ENCODE results near the gene RIMBP2.

RIMBP2 gene

DNA sequence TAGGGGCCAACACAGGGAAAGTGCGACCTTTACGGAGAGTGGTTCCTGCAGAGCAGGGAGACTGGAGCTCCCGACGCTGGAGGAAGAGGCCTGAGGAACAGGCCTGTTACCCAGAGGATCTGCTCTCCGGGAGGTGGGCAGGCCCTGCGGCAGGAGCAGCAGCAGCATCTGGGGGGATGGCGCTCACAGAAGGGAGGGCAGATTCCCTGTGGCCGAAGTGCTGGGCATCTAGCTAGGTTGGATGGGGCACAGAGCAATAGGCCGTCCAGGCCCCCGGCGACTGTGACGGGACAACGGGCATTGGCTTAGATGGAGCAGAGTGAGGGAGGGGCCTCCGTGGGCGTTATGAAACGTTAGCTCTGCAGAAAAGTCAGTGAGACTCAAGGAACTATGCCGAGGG is 242.8 kb downstream of the RIMBP2 start:
- Histone ChIP-seq H3F3A (ENCODE audit: insufficient read depth, low read length) (no peaks in the 10 kb centered on the region), H3K9ac (ENCODE audit: low read length) (no peak overlapping the region), H3K27me3 (ENCODE audit: insufficient read depth, low read length) (no peaks in the 10 kb centered on the region), H4K20me1 (ENCODE audit: insufficient read depth, low read length) (no peaks in the 10 kb centered on the region), H3K9me2 (ENCODE audit: low read depth, low read length) (no peaks in the 10 kb centered on the region), H3K79me2 (ENCODE audit: insufficient read depth, low read length) (no peaks in the 10 kb centered on the region), H3K4me1 (ENCODE audit: insufficient read depth, low read length, severe bottlenecking) (no peaks in the 10 kb centered on the region), H3K9me3 (ENCODE audit: low read length) (no peaks in the 10 kb centered on the region), H3K4me2 (ENCODE audit: low read length) (no peak overlapping the region), H3K4me3 (ENCODE audit: low read depth, low read length, poor library complexity, severe bottlenecking) (no peak overlapping the region), H3K27ac (ENCODE audit: low read depth, low read length, poor library complexity, severe bottlenecking) (no peak overlapping the region), H3K36me3 (ENCODE audit: insufficient read depth, low read length) (no peaks in the 10 kb centered on the region), H2AFZ (ENCODE audit: low read length) (no peak overlapping the region)
- TF ChIP-seq CTCF (IDR thresholded peaks at IDR 0.05; ENCODE audit: low read length): no peak
- TF ChIP-seq EZH2 (IDR thresholded peaks at IDR 0.05; ENCODE audit: borderline replicate concordance, low read length): no peak

- Histone ChIP-seq H4K20me1 (ENCODE audit: insufficient read depth, low read length) (no peaks in the 10 kb centered on the region), H2AFZ (ENCODE audit: low read length) (no peak overlapping the region), H3K9me2 (ENCODE audit: low read depth, low read length) (no peaks in the 10 kb centered on the region), H3F3A (ENCODE audit: insufficient read depth, low read length) (no peaks in the 10 kb centered on the region), H3K4me3 (ENCODE audit: low read depth, low read length, poor library complexity, severe bottlenecking) (no peak overlapping the region), H3K4me2 (ENCODE audit: low read length) (no peak overlapping the region), H3K9me3 (ENCODE audit: low read length) (no peaks in the 10 kb centered on the region), H3K4me1 (ENCODE audit: insufficient read depth, low read length, severe bottlenecking) (no peaks in the 10 kb centered on the region), H3K79me2 (ENCODE audit: insufficient read depth, low read length) (no peaks in the 10 kb centered on the region), H3K27ac (ENCODE audit: low read depth, low read length, poor library complexity, severe bottlenecking) (no peak overlapping the region), H3K9ac (ENCODE audit: low read length) (no peak overlapping the region), H3K36me3 (ENCODE audit: insufficient read depth, low read length) (no peaks in the 10 kb centered on the region), H3K27me3 (ENCODE audit: insufficient read depth, low read length) (no peaks in the 10 kb centered on the region)
- TF ChIP-seq EZH2 (IDR thresholded peaks at IDR 0.05; ENCODE audit: borderline replicate concordance, low read length) (no peak), CTCF (IDR thresholded peaks at IDR 0.05; ENCODE audit: low read length) (no peak)
Observed at GRCh38 chr12:130470969-130471368, 245.1 kb downstream of the RIMBP2 start.

DNA sequence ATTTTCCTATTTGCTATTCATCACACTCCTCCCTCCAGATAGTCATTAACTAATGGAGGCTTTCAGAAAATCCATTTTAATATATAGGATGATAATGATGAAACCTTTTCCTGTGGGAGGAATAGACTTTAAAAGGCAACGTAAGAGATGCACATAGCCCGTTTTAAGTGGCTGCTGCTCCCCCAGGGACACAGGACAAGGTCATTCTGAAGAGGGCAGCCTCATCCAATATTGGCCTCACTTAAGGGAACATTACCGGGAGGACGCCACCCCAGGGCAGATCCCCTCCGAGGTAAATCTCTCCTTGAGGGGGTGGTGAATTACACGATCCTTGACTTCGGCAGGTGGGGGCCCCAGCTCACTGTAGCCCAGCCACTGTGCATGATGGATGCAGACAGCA is 246.5 kb downstream of the RIMBP2 start:
- Histone ChIP-seq H3K27ac (ENCODE audit: low read depth, low read length, poor library complexity, severe bottlenecking) (no peak overlapping the region), H4K20me1 (ENCODE audit: insufficient read depth, low read length) (no peaks in the 10 kb centered on the region)
- no peak for TF ChIP-seq EZH2 (IDR thresholded peaks at IDR 0.05; ENCODE audit: borderline replicate concordance, low read length)

GRCh38 chr12:130468700-130469245 is 247.3 kb downstream of the RIMBP2 start:
- Histone ChIP-seq H3K79me2 (ENCODE audit: insufficient read depth, low read length) (no peaks in the 10 kb centered on the region), H3K9me2 (ENCODE audit: low read depth, low read length) (no peaks in the 10 kb centered on the region), H2AFZ (ENCODE audit: low read length) (no peak overlapping the region), H3K4me1 (ENCODE audit: insufficient read depth, low read length, severe bottlenecking) (no peaks in the 10 kb centered on the region), H3K27me3 (ENCODE audit: insufficient read depth, low read length) (no peaks in the 10 kb centered on the region), H3K9ac (ENCODE audit: low read length) (no peak overlapping the region), H3K9me3 (ENCODE audit: low read length) (no peaks in the 10 kb centered on the region), H3K4me2 (ENCODE audit: low read length) (no peak overlapping the region), H3K4me3 (ENCODE audit: low read depth, low read length, poor library complexity, severe bottlenecking) (no peak overlapping the region), H3K36me3 (ENCODE audit: insufficient read depth, low read length) (no peaks in the 10 kb centered on the region), H3K27ac (ENCODE audit: low read depth, low read length, poor library complexity, severe bottlenecking) (no peak overlapping the region), H3F3A (ENCODE audit: insufficient read depth, low read length) (no peaks in the 10 kb centered on the region), H4K20me1 (ENCODE audit: insufficient read depth, low read length) (no peaks in the 10 kb centered on the region)
- TF ChIP-seq CTCF (IDR thresholded peaks at IDR 0.05; ENCODE audit: low read length) (no peak), EZH2 (IDR thresholded peaks at IDR 0.05; ENCODE audit: borderline replicate concordance, low read length) (no peak)

More for the DNA sequence above, 246.5 kb downstream of the RIMBP2 start:
- Histone ChIP-seq H3F3A (ENCODE audit: insufficient read depth, low read length) (no peaks in the 10 kb centered on the region), H3K9me2 (ENCODE audit: low read depth, low read length) (no peaks in the 10 kb centered on the region), H2AFZ (ENCODE audit: low read length) (no peak overlapping the region), H3K79me2 (ENCODE audit: insufficient read depth, low read length) (no peaks in the 10 kb centered on the region), H3K36me3 (ENCODE audit: insufficient read depth, low read length) (no peaks in the 10 kb centered on the region), H3K4me1 (ENCODE audit: insufficient read depth, low read length, severe bottlenecking) (no peaks in the 10 kb centered on the region), H3K27me3 (ENCODE audit: insufficient read depth, low read length) (no peaks in the 10 kb centered on the region), H3K4me3 (ENCODE audit: low read depth, low read length, poor library complexity, severe bottlenecking) (no peak overlapping the region), H3K9ac (ENCODE audit: low read length) (no peak overlapping the region), H3K4me2 (ENCODE audit: low read length) (no peak overlapping the region), H3K9me3 (ENCODE audit: low read length) (no peaks in the 10 kb centered on the region)
